ENCODE results near the gene CD99L2.

DNA sequence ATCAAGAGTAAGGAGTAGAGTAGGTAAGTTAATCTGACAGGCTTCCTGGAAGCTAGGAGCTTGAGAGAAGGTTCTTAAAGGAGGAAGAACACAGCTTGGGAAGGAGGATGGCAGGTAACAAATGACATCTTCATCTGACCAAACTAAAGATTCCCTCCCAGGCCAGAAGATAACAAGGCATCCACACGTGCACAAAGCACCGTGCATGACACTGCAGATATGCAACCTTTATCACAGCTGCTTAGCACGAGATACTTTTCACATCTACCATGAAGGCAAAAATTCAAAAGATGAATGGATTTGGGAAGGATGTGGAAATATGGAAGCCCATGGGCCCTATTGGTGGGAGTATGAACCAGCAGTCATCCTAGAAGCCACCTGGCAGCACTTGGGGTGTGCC, 34.3 kb downstream of the CD99L2 start:
- TF ChIP-seq, protein P1, sequence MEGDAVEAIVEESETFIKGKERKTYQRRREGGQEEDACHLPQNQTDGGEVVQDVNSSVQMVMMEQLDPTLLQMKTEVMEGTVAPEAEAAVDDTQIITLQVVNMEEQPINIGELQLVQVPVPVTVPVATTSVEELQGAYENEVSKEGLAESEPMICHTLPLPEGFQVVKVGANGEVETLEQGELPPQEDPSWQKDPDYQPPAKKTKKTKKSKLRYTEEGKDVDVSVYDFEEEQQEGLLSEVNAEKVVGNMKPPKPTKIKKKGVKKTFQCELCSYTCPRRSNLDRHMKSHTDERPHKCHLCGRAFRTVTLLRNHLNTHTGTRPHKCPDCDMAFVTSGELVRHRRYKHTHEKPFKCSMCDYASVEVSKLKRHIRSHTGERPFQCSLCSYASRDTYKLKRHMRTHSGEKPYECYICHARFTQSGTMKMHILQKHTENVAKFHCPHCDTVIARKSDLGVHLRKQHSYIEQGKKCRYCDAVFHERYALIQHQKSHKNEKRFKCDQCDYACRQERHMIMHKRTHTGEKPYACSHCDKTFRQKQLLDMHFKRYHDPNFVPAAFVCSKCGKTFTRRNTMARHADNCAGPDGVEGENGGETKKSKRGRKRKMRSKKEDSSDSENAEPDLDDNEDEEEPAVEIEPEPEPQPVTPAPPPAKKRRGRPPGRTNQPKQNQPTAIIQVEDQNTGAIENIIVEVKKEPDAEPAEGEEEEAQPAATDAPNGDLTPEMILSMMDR (conservative IDR thresholded peaks at IDR 0.05 in 1 of 2, IDR thresholded peaks at IDR 0.05 in 1 of 2; ENCODE audit: low read depth in 1 of 2, low read length in 2 of 2): no peak
- no peak for TF ChIP-seq EZH2 (IDR thresholded peaks at IDR 0.05; ENCODE audit: low read length, missing control alignments)
